Activated CD8-positive, alpha-beta memory T cell treated with anti-CD3 and anti-CD28 coated beads for 36 hours (primary cell): Measurements from ENCODE around the gene MRPL49. TPM values are rescaled to one million over a fixed set of nuclear protein-coding genes. Genes with fewer than 3 reads are reported as not detected.

ENCODE experiments used
- CTCF ChIA-PET: fragments of 350-600 bp; sonication (Branson Sonifier 250); formaldehyde crosslinking; loops from one replicate; lab custom pipeline; 2021; ENCODE audit warnings: antibody characterized with exemption; lab: Charles Lee
- POLR2A ChIA-PET: fragments of 350-600 bp; sonication (Branson Sonifier 250); formaldehyde crosslinking; loops from one replicate; lab custom pipeline; 2021; ENCODE audit warnings: antibody characterized with exemption; lab: Charles Lee
- total RNA-seq, 2 experiments: library from RNA; stranded (reverse); gene quantifications; one replicate each; pipeline ENCODE4 v1.2.3, GENCODE V29; 2021

MRPL49 gene
- total RNA-seq, 2 experiments from 2014 or later, result 108 TPM

GRCh38 chr11:65095974-65096806 lies 25.9 kb upstream of the MRPL49 start, which contains the start of gene VPS51:
TSS of gene VPS51 (plus strand) at chr11:65096214. CDS start at chr11:65096251, 37 bp downstream.
- CTCF ChIA-PET, result interaction anchor here (1.1 to 10.6 kb wide), 2 partner anchors 15 to 21 kb away, joined by 4 to 109 read pairs; partner anchors contain the start of genes TM7SF2 and ZNHIT2
- POLR2A ChIA-PET, result interaction anchor here (0.6 to 1.7 kb wide), 10 partner anchors 9 to 218 kb away, joined by 3 to 17 read pairs (median 5); partner anchors contain the start of genes CDCA5, FAU, MRPL49 and TM7SF2

GRCh38 chr11:65096926-65097325 lies 25.2 kb upstream of the MRPL49 start:
- POLR2A ChIA-PET, result interaction anchor here (1.0 to 1.7 kb wide), 7 partner anchors 10 to 38 kb away, joined by 3 to 17 read pairs (median 6); partner anchors contain the start of genes CDCA5, FAU, MRPL49 and TM7SF2
- CTCF ChIA-PET, result interaction anchor here (1.1 to 10.6 kb wide), 2 partner anchors 14 to 21 kb away, joined by 4 to 109 read pairs; partner anchors contain the start of genes TM7SF2 and ZNHIT2

GRCh38 chr11:65100674-65101350 lies 21.3 kb upstream of the MRPL49 start:
- POLR2A ChIA-PET, result interaction anchor here (0.6 to 1.2 kb wide), 2 partner anchors 10 to 18 kb away, joined by 8 to 9 read pairs; no protein-coding TSS in a partner anchor

DNA sequence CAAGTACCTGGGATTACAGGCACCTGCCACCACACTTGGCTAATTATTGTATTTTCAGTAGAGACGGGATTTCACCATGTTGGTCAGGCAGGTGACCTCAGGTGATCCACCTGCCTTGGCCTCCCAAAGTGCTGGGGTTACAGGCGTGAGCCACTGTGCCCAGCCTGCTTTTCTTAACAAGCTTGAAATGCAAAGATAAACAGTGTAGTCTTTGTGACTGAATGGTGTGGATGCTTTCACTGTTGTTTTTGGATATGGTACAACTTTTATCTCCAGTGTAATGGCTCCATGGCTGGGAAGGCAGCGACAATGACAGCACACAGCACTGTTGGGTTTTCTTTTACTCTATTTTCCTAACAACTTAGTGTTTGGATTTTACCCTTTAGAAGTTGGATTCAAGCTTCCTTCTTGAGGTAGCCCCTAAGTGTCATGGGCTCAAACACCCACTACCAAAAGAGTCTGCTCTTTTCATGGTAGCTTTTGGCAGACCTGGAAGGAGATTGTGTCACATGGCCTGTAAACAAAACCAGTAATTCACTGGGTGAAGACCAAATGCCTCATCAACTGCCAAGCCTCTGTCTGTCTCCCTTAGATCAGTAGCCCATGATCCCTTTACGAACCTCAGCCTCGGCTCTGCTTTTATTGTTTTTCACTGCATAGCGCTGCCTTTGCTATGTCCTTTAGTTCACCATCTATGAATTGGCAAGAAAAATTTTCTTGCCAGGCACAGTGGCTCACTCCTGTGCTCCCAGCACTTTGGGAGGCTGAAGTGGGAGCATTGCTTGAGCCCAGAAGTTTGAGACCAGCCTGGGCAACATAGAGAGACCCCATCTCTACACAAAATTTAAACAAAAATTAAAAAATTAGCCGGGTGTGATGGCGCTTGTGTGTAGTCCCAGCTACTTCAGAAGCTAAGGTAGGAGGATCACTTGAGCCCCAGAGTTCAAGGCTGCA lies 19.7 kb upstream of the MRPL49 start:
- CTCF ChIA-PET, result interaction anchor here (0.7 to 10.6 kb wide), 5 partner anchors 9 to 209 kb away, joined by 3 to 109 read pairs (median 4); partner anchors contain the start of genes FAU, TM7SF2 and ZNHIT2
- POLR2A ChIA-PET, result interaction anchor here (1.2 kb wide), 1 partner anchor 8 kb away, joined by 9 read pairs; no protein-coding TSS in a partner anchor

More at GRCh38 chr11:65100674-65101350, 21.3 kb upstream of the MRPL49 start:
- CTCF ChIA-PET, result interaction anchor here (10.6 kb wide), 1 partner anchor 10 kb away, joined by 109 read pairs; the partner anchor contains the start of gene TM7SF2

GRCh38 chr11:65103476-65103875 lies 18.6 kb upstream of the MRPL49 start:
- ChIA-PET CTCF (interaction anchor here (2.1 to 10.6 kb wide), 2 partner anchors 7 to 14 kb away, joined by 5 to 109 read pairs; partner anchors contain the start of genes TM7SF2 and ZNHIT2), POLR2A (interaction anchor here (0.6 kb wide), 1 partner anchor 399 kb away, joined by 3 read pairs; no protein-coding TSS in a partner anchor)

DNA sequence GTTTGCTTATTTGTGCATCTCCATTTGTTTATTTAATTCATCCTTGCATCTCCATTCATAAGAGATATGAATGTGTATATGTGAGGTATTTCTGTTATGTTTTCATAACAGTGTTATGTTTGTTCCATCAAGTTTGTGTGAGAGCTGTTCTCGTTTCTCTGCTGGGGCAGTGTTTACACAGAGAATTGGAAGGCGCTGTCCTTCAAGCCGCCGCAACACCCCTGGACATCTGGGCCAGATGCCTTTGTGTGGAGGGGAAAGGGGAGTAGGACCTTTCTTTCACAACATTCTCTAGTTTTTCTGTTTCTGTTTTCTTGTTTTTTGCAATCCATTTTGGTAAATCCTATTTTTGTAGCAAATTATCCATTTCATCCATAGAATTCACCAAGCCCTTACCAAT lies 17.5 kb upstream of the MRPL49 start:
- ChIA-PET POLR2A (no interaction called here), CTCF (interaction anchor here (10.6 kb wide), 1 partner anchor 6 kb away, joined by 109 read pairs; the partner anchor contains the start of gene TM7SF2)

GRCh38 chr11:65107078-65107477 lies 15.0 kb upstream of the MRPL49 start:
- ChIA-PET POLR2A (no interaction called here), CTCF (interaction anchor here (1.8 to 7.4 kb wide), 2 partner anchors 8 to 10 kb away, joined by 7 to 109 read pairs; partner anchors contain the start of genes VPS51 and ZNHIT2)

GRCh38 chr11:65107751-65108468 lies 14.2 kb upstream of the MRPL49 start:
- ChIA-PET CTCF (interaction anchor here (1.8 to 7.4 kb wide), 2 partner anchors 9 kb away, joined by 7 to 109 read pairs; partner anchors contain the start of genes VPS51 and ZNHIT2), POLR2A (interaction anchor here (1.2 kb wide), 1 partner anchor 10 kb away, joined by 3 read pairs; no protein-coding TSS in a partner anchor)

DNA sequence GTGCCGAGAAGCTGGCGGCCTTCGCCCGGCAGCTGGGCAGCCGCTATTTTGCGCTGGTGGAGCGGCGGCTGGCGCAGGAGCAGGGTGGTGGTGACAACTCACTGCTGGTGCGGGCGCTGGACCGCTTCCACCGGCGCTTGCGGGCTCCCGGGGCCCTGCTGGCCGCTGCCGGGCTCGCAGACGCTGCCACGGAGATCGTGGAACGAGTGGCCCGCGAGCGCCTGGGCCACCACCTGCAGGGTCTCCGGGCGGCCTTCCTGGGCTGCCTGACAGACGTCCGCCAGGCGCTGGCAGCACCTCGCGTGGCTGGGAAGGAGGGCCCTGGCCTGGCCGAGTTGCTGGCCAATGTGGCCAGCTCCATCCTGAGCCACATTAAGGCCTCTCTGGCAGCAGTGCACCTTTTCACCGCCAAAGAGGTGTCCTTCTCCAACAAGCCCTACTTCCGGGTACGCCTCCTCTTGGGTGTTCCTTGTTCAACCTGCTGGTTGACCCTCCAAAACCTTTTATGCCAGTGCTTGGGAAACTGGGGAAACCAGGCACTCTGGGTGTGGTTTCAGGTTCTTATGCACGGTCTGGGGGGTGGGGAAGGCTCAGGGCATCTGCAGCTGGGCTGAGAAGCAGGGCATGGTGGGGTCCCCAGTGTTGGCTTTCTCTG lies 13.5 kb upstream of the MRPL49 start:
- CTCF ChIA-PET, result interaction anchor here (1.0 to 7.4 kb wide), 3 partner anchors 8 to 263 kb away, joined by 3 to 109 read pairs (median 7); partner anchors contain the start of genes VPS51 and ZNHIT2
- POLR2A ChIA-PET, result interaction anchor here (1.2 kb wide), 1 partner anchor 10 kb away, joined by 3 read pairs; no protein-coding TSS in a partner anchor

GRCh38 chr11:65109231-65110198 lies 12.6 kb upstream of the MRPL49 start:
- CTCF ChIA-PET, result interaction anchor here (0.5 to 7.4 kb wide), 11 partner anchors 10 to 264 kb away, joined by 3 to 109 read pairs (median 4); partner anchors contain the start of genes CAPN1, DPF2, FAU and MRPL49
- POLR2A ChIA-PET, result interaction anchor here (1.2 to 3.9 kb wide), 3 partner anchors 8 to 12 kb away, joined by 3 to 15 read pairs (median 9); partner anchors contain the start of genes FAU and MRPL49

DNA sequence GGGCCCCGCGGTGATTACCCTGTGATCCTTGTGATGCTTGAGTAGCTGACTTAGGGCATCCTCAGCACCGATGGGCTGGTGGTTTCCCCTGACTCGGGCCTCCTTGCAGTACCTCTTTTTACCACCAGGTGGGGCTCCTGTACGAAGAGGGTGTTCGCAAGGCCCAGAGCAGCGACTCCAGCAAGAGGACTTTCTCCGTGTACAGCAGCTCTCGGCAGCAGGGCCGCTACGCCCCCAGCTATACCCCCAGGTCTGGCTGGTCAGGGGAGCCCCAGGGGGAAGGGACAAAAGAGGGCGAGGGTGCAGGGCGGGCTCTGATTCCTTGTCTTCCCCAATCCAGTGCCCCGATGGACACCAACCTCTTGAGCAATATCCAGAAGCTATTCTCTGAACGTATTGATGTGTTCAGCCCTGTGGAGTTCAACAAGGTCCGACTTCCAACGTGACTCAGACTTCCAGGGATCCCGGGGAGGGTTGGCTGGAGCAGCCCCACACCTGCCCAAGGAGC lies 11.7 kb upstream of the MRPL49 start:
- CTCF ChIA-PET, result interaction anchor here (0.5 to 7.4 kb wide), 19 partner anchors 9 to 249 kb away, joined by 3 to 109 read pairs (median 3); partner anchors contain the start of genes CAPN1, DPF2, FAU and MRPL49
- POLR2A ChIA-PET, result interaction anchor here (1.9 to 3.9 kb wide), 3 partner anchors 9 to 14 kb away, joined by 9 to 17 read pairs (median 15); partner anchors contain the start of genes FAU, MRPL49 and VPS51

- ChIA-PET CTCF (interaction anchor here (0.9 to 7.4 kb wide), 18 partner anchors 8 to 249 kb away, joined by 3 to 109 read pairs (median 3); partner anchors contain the start of genes ARL2, CAPN1, DPF2 and FAU), POLR2A (interaction anchor here (0.6 to 3.9 kb wide), 5 partner anchors 10 to 66 kb away, joined by 5 to 17 read pairs (median 9); partner anchors contain the start of genes FAU, MRPL49 and VPS51)
Observed at GRCh38 chr11:65111159-65111743, 10.9 kb upstream of the MRPL49 start.

DNA sequence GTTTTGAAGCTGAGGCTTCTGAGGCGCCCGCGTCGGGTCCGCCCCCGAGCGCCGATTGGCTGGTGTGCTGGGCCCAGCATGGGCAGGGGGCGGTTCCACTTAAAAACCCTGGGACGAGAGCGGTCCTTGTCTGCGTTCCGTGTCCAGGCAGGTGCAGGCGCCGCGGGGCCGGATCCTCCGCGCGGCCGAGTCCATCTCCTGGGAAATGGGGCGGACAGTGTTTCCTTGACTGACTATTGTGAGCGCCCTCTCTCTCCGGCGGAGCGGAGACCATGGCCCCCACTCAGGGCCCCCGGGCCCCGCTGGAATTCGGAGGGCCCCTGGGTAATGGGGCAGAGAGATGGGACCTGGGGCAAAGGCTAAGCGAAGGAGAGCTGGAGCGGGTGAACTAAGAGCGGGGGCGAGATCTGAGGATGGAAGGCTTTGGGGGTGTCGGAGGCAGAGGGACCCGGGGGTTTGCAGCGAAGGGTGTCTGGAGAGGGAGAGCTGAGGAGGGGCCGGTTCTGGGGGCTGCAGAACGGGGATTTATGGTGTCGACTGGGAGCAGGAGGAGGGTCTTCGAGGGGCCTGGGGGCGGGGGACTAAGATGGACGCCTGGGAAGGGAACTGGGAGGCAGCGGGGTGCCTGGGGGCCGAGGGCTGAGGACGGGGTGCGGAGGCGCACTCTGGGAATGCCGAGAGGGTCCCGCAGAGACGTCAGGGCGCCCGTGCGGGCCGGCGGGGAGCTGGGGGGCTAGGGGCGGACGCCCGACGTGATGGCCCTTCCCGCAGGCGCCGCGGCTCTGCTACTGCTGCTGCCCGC lies 10.2 kb upstream of the MRPL49 start, which contains the start of gene TM7SF2:
Gene TM7SF2 (plus strand): TSS at position 129 of the 802 bp plus-strand sequence. CDS start 144 bp downstream, at position 273.
- CTCF ChIA-PET, result interaction anchor here (0.8 to 7.4 kb wide), 20 partner anchors 8 to 263 kb away, joined by 3 to 109 read pairs (median 3); partner anchors contain the start of genes ARL2, CAPN1, FAU and MRPL49
- POLR2A ChIA-PET, result interaction anchor here (0.6 to 3.9 kb wide), 5 partner anchors 9 to 65 kb away, joined by 5 to 17 read pairs (median 9); partner anchors contain the start of genes FAU, MRPL49 and VPS51
